ENCODE results near the gene NR2F6.

The NR2F6 gene

DNA sequence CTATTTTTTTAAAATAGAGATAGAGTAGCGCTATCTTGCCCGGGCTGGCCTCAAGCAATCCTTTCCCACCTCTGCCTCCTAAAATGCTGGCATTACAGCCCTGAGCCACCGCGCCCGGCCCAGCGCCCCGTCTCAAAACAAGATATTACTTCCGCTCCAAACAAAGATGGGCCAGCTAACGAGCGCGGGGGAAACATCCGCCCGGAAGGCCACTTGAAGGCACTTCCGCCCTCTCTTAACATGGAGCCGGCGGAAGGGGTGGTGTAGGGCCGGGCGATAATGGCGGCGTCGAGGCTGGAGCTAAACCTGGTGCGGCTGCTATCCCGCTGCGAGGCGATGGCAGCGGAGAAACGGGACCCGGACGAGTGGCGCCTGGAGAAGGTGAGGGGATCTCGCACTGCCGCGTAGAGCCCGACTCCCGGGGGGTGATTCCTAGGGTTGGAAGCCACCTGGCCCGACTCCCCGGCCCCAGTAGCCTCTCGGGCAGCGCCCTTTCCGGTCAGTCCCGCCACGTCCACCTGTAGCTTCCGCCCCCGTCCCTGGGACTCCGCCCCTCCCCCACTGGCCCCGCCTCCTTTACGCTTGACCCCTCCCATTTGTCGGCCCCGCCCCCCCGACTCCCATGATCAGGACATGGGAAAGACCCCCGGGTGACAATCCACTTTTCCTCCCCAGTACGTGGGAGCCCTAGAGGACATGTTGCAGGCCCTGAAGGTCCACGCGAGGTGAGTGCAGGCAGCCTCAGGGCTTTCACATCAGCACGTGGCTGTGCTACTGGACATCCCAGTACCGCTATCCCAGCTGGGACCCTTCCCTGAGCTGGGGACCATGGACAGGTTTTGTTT lies 30.4 kb downstream of the NR2F6 start, which contains the start of gene USE1:
TSS of gene USE1 (plus strand) at position 231 of the 845 bp plus-strand sequence. CDS start at position 280, 49 bp downstream.
- Mint-ChIP-seq H3K27me3 (no peaks in the 10 kb centered on the region), H3K9me3 (no peaks in the 10 kb centered on the region), H3K4me1 (ENCODE audit: low read depth) (peaks cover 27% of the 10 kb centered on the region), H3K27ac (peak within 1 kb of the TSS; percentile 97), H3K36me3 (ENCODE audit: low read depth) (peaks cover 69% of the 10 kb centered on the region), H3K4me3 (peak within 1 kb of the TSS; percentile 84)
- DNase-seq = peak; percentile 87

- no peaks in the 10 kb centered on the region for H3K9me3 Mint-ChIP-seq
- H3K4me3 Mint-ChIP-seq = peak overlapping the region; percentile 84
- peaks cover 27% of the 10 kb centered on the region for H3K4me1 Mint-ChIP-seq (ENCODE audit: low read depth)
- peaks cover 73% of the 10 kb centered on the region for H3K36me3 Mint-ChIP-seq (ENCODE audit: low read depth)
- DNase-seq = no peak
- peak overlapping the region; percentile 97 for H3K27ac Mint-ChIP-seq
- no peaks in the 10 kb centered on the region for H3K27me3 Mint-ChIP-seq
Measured at GRCh38 chr19:17214508-17215126, 31.1 kb downstream of the NR2F6 start.

GRCh38 chr19:17213334-17213733 lies 32.4 kb downstream of the NR2F6 start:
- Mint-ChIP-seq H3K4me1 (ENCODE audit: low read depth) (peaks cover 35% of the 10 kb centered on the region), H3K9me3 (no peaks in the 10 kb centered on the region), H3K4me3 (no peak overlapping the region), H3K36me3 (ENCODE audit: low read depth) (peaks cover 75% of the 10 kb centered on the region), H3K27me3 (no peaks in the 10 kb centered on the region), H3K27ac (peak overlapping the region; percentile 18)
- DNase-seq = no peak

DNA sequence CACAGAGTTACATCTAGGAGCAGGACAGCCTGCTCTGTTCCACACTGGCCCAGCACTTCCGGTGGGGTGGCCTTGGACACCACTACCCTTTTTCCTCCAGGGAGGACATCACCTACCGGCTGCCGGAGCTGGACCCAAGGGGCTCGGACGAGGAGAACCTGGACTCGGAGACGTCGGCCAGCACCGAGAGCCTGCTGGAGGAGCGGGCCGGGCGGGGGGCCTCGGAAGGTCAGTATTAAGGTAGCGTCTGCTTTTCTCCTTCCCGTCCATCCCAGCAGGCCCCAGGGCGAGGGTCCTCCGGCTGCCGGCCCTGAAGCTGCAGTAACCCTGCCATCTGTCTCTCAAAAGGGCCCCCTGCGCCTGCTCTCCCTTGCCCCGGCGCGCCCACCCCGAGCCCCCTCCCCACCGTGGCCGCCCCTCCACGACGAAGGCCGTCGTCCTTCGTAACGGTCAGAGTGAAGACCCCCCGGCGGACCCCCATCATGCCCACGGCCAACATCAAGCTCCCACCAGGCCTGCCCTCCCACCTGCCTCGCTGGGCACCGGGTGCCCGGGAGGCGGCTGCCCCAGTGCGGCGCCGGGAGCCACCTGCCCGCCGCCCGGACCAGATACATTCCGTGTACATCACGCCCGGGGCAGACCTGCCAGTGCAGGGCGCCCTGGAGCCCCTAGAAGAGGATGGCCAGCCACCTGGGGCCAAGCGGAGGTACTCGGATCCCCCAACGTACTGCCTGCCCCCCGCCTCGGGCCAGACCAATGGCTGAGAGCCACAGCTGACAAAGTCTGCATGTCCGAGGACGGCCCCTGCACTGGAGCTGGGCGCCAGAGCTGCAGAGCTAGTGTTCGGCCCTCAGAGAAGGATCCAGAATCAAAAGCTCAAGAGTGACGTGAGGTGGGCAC lies 33.9 kb downstream of the NR2F6 start:
- Mint-ChIP-seq H3K27ac (no peak overlapping the region), H3K36me3 (ENCODE audit: low read depth) (peaks cover 65% of the 10 kb centered on the region), H3K4me3 (no peak overlapping the region), H3K4me1 (ENCODE audit: low read depth) (peaks cover 35% of the 10 kb centered on the region), H3K9me3 (no peaks in the 10 kb centered on the region), H3K27me3 (no peaks in the 10 kb centered on the region)
- no peak for DNase-seq

DNA sequence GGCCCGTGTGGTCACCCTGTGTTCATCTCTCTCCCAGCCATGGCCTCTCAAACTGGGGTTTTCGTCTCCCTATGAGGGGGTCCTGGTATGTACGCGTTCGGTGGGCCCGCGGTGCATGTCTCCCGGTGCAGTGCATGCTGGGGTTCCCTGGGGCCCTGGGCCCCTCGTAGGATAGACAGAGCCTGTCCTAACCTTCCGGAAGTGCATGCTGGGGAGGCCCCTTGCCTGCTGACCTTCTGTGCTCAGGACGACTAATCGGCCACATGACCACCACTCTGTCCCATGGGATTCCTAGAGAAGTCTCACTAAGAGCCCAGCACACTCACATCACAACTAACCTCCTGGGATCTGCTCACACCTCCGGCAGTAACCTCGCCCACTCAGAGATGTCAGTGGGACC lies 35.4 kb downstream of the NR2F6 start:
- no peak overlapping the region for H3K4me3 Mint-ChIP-seq
- no peaks in the 10 kb centered on the region for H3K9me3 Mint-ChIP-seq
- H3K36me3 Mint-ChIP-seq (ENCODE audit: low read depth) = peaks cover 65% of the 10 kb centered on the region
- H3K27me3 Mint-ChIP-seq = no peaks in the 10 kb centered on the region
- H3K27ac Mint-ChIP-seq = peak overlapping the region; percentile 67
- H3K4me1 Mint-ChIP-seq (ENCODE audit: low read depth) = peaks cover 25% of the 10 kb centered on the region
- no peak for DNase-seq

DNA sequence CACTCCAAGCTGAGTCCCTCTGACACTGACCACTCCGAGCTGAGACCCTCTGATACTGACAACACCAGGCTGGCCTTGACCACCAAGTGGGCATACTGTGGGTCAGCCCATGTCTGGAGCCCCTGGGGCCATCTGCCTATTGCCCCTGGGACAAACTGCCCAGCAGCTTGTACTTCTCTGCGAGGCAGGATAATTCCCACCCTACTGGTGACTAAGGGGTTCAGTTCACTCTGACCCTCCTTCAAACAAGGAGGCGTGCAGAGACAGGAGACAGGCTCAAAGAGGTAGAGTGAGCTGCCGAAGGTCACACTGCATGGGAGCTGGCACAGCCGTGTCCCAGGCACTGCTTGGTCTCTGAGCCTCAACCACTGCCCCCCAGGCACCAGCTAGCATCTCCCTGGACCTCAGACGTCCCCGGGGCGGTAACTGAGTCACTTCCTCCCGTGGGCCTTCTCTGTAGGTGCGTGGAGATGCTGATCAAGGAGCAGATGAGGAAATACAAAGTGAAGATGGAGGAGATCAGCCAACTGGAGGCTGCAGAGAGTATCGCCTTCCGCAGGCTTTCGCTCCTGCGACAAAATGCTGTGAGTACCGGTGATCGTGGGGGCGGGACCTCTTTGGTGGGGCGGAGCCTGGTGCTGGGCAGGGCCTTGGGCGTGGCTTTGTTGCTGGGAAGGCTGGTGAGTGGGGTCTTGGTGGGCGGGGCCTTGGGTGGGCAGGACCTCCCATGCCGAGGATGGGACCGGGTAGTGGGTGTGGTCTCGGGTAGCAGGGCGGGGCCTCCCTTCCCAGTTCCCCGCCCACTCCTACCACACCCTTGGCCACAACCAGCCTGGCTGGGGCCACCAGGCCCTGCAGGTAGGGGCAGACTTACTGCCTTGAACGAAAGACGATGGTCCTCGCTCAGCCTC lies 36.3 kb downstream of the NR2F6 start:
- Mint-ChIP-seq H3K27ac (peak overlapping the region; percentile 81), H3K9me3 (no peaks in the 10 kb centered on the region), H3K4me1 (ENCODE audit: low read depth) (peaks cover 16% of the 10 kb centered on the region), H3K4me3 (no peak overlapping the region), H3K27me3 (no peaks in the 10 kb centered on the region), H3K36me3 (ENCODE audit: low read depth) (peaks cover 69% of the 10 kb centered on the region)
- peak; percentile 67 for DNase-seq

GRCh38 chr19:17206736-17207581 lies 38.8 kb downstream of the NR2F6 start:
- DNase-seq = no peak
- H3K4me1 Mint-ChIP-seq (ENCODE audit: low read depth) = peaks cover 14% of the 10 kb centered on the region
- H3K27ac Mint-ChIP-seq = peak overlapping the region; percentile 30
- no peaks in the 10 kb centered on the region for H3K27me3 Mint-ChIP-seq
- H3K36me3 Mint-ChIP-seq (ENCODE audit: low read depth) = peaks cover 77% of the 10 kb centered on the region
- H3K4me3 Mint-ChIP-seq = no peak overlapping the region
- no peaks in the 10 kb centered on the region for H3K9me3 Mint-ChIP-seq

DNA sequence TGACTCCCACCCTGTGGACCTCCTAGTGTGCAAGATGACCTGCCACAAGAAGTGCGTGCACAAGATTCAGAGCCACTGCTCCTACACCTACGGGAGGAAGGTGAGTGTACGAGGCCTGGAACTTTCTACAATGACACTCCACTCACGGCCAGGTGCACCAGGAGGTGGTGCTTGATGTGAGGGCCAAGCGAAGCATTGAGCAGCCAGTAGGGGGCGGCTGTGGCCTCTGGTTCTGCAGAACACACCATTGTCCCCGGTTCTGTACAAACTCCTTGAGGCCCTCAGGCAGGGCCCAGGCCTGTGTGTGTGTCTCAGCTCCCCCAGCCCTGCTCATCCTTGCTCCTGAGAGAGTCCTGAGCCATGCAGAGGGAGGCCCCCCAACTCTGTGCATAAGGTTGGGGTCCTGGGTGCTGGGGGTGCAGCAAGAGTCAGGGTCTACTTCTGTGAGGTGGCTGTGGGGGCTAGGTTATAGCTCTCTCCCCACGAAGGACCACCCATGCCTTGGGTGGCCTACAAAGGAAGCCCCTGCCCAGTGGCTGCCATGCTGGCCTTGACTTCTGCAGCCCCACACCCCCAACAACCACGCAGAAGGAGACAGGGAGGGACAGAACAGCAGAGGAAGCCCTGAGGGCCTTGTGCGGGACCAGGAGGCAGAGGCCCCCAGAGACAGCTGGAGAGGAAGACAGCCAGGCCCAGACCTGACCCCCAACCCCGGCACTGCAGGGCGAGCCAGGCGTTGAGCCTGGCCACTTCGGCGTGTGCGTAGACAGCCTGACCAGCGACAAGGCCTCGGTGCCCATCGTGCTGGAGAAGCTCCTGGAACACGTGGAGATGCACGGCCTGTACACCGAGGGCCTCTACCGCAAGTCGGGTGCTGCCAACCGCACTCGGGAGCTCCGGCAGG lies 40.2 kb downstream of the NR2F6 start:
- H3K27me3 Mint-ChIP-seq = no peaks in the 10 kb centered on the region
- peaks cover 14% of the 10 kb centered on the region for H3K4me1 Mint-ChIP-seq (ENCODE audit: low read depth)
- no peak overlapping the region for H3K4me3 Mint-ChIP-seq
- H3K9me3 Mint-ChIP-seq = no peaks in the 10 kb centered on the region
- DNase-seq = peak; percentile 70
- peaks cover 83% of the 10 kb centered on the region for H3K36me3 Mint-ChIP-seq (ENCODE audit: low read depth)
- H3K27ac Mint-ChIP-seq = no peak overlapping the region

DNA sequence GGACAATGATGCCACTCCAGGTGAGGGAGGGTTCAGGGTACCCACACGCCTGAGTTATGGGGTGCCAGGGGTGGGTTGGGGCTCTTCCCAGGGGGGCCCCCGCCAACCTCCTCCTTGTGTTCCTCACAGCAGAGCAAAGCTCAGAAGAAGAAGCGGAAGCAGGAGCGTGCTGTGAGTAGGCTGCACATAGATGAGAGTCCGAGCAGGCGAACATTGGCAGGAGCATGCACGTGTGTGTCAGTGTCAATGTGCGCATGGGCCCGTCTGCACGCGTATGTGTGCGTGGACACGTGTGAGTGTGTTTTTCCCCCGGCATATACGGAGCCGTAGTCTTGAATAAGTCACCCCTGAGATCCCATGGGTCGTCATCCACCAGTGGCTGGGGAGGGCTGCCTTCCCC lies 43.0 kb downstream of the NR2F6 start:
- Mint-ChIP-seq H3K27me3 (no peaks in the 10 kb centered on the region), H3K4me3 (no peak overlapping the region), H3K27ac (peak overlapping the region; percentile 40), H3K9me3 (no peaks in the 10 kb centered on the region), H3K36me3 (ENCODE audit: low read depth) (peaks cover 85% of the 10 kb centered on the region), H3K4me1 (ENCODE audit: low read depth) (no peaks in the 10 kb centered on the region)
- DNase-seq = no peak

GRCh38 chr19:17202249-17202648 lies 43.5 kb downstream of the NR2F6 start:
- H3K27ac Mint-ChIP-seq = peak overlapping the region; percentile 29
- H3K4me1 Mint-ChIP-seq (ENCODE audit: low read depth) = no peaks in the 10 kb centered on the region
- no peak overlapping the region for H3K4me3 Mint-ChIP-seq
- peaks cover 89% of the 10 kb centered on the region for H3K36me3 Mint-ChIP-seq (ENCODE audit: low read depth)
- H3K9me3 Mint-ChIP-seq = no peaks in the 10 kb centered on the region
- DNase-seq = peak; percentile 54
- H3K27me3 Mint-ChIP-seq = no peaks in the 10 kb centered on the region

- H3K36me3 Mint-ChIP-seq (ENCODE audit: low read depth) = peaks cover 88% of the 10 kb centered on the region
- no peaks in the 10 kb centered on the region for H3K4me1 Mint-ChIP-seq (ENCODE audit: low read depth)
- peak overlapping the region; percentile 33 for H3K27ac Mint-ChIP-seq
Measured at GRCh38 chr19:17200408-17201079, 45.2 kb downstream of the NR2F6 start.

DNA sequence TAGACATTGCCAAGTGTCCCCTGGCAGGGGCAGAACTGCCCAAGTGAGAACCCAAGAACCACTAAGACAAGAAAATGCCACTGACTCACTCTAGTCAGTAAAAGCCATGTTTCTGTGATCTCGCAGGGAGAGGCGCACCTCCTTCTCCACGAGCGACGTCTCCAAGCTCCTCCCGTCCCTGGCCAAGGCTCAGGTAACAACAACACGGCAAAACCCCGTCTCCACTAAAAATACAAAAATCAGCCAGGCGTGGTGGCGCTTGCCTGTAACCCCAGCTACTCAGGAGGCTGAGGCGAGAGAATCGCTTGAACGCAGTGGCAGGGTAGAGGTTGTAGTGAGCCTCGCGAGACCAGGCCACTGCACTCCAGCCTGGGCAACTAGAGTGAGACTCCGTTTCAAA lies 48.1 kb downstream of the NR2F6 start:
- H3K36me3 Mint-ChIP-seq (ENCODE audit: low read depth) = peaks cover 85% of the 10 kb centered on the region

More at GRCh38 chr19:17200408-17201079, 45.2 kb downstream of the NR2F6 start:
- no peaks in the 10 kb centered on the region for H3K9me3 Mint-ChIP-seq
- H3K4me3 Mint-ChIP-seq = no peak overlapping the region
- no peak for DNase-seq
- H3K27me3 Mint-ChIP-seq = no peaks in the 10 kb centered on the region

More for the DNA sequence above, 48.1 kb downstream of the NR2F6 start:
- DNase-seq = no peak
- H3K4me3 Mint-ChIP-seq = no peak overlapping the region
- H3K27me3 Mint-ChIP-seq = no peaks in the 10 kb centered on the region
- no peaks in the 10 kb centered on the region for H3K9me3 Mint-ChIP-seq
- no peaks in the 10 kb centered on the region for H3K4me1 Mint-ChIP-seq (ENCODE audit: low read depth)
- peak overlapping the region; percentile 44 for H3K27ac Mint-ChIP-seq
